Inflammatory macrophage treated with lipopolysaccharide for 4 hours (primary cell): Measurements from ENCODE around the gene ANKRD40.
"Not testable (repeated sequence)": the region's sequence is repeated elsewhere in the genome, so short reads cannot be mapped to it uniquely, and the experiment has no call there.

Experiments
- DNase-seq: peaks from one replicate; pipeline ENCODE4 v3.0.0-alpha.2; 2020

Gene ANKRD40

DNA sequence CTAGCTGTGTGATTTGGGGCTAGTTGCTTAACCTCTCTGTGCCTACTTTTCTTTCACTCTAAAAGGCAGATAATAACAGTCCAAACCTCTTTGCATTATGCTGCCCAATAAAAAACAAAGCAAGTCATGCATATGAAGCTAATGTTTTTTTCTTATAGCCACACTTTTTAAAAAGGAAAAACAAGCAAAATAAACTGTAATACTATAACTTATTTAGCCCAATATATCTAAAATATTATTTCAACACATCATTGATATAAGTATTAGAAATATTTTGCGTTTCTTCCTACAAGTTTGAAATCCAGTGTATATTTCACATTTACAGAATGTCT lies 22.4 kb downstream of the ANKRD40 start:
- DNase-seq = no peak

DNA sequence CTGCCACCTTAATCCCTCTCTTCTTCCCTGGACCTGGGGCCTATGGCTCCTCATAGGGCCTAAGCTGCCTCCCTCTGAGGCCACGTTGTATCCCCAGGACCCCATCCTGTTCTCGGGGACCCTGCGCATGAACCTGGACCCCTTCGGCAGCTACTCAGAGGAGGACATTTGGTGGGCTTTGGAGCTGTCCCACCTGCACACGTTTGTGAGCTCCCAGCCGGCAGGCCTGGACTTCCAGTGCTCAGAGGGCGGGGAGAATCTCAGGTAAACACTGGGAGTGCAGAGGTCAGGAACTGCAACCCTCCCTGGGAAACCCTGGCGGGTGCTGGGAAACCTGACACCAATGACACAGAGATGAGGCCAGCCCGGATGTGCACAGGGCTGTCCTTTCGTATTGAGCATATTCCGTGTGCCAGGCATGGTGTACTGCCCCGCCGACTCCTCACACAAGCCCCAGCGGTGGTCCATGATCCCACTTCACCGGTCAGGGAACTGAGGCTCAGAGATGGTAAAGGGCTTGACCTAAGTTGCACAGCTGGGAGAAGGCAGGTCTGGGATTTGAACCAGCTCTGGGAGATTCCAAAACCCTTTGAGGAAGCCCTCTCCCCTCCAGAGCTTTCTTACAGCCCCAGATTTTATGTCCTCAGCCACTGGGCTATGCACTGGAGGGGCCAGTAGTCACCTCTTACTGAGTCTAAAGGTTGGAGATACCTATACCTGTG lies 22.9 kb downstream of the ANKRD40 start:
- no peak for DNase-seq

DNA sequence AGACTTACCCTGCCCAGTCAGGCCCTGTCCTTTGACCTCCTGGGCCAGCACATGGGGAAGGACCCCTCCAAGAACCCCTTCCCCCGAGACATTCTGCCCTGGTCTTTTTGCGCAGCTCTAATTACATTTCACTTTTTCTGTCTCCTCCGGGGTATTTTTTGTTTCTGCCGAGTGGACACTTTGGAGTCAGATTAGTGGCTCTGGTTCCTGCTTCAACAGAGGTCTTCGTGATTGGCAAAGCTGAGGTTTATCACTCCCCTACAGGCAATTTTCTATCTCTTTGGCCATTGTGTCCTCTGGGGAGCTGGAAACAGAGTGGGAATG lies 23.5 kb downstream of the ANKRD40 start:
- DNase-seq = no peak

DNA sequence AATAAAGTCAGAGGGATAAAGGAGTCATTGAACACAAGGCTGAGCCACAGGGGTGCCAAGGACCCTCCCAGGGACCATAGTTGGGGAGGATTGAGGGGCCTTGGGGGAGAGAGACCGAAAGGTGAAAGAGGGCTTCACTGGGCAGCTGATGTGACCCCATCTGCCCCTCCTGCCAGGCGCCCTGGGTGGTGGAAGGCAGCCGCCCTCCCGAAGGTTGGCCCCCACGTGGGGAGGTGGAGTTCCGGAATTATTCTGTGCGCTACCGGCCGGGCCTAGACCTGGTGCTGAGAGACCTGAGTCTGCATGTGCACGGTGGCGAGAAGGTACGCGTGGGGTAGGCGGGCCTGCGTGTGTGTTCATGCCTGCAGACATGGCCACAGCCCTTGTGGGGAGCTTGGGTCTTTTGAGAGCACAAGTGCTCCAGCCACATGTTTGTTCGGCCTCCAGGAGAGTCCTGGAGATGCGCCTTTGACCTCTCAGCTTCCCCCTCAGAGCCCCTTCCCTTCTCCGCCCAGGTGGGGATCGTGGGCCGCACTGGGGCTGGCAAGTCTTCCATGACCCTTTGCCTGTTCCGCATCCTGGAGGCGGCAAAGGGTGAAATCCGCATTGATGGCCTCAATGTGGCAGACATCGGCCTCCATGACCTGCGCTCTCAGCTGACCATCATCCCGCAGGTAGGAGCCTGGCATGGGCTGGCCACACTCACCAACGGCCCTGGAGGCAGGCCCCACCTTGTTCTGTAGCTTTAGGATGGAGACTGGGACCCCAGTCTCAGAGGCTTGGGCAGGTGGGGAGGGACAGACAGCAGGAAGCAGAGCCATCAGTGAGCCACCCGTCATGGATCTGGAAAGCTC lies 24.1 kb downstream of the ANKRD40 start:
- DNase-seq = no peak

DNA sequence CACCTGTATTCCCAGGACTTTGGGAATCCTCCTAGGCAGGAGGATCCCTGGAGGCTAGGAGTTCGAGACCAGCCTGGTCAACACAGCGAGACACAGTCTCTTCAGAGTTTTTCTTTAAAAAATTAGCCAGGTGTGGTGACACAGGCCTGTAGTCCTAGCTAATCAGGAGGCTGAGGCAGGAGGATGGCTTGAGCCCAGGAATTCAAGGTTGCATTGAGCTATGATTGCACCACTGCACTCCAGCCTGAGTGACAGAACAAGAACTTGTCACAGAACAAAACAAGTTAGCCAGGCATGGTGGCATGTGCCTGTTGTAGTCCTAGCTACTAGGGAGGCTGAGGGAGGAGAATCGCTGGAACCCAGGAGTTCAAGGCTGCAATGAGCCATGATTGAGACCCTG lies 24.8 kb downstream of the ANKRD40 start:
- no peak for DNase-seq

DNA sequence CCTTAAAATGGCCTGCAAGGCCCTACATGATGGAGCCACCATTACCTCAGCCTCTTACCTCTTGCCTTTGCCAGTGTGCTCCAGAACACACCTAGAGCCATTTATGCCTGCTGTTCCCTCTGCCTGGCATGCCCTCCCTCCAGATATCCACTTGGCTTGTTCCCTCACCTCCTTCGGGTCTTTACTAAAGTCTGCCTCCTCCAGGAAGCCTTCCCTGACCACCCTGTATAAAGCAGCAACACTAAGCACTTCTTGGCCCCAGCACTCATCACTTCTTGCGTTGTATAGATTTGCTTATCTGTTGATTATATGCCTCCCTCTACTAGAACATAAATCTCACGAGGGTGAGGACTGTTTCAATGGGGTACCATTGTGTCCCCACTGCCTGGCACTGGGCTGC lies 25.3 kb downstream of the ANKRD40 start:
- no peak for DNase-seq

DNA sequence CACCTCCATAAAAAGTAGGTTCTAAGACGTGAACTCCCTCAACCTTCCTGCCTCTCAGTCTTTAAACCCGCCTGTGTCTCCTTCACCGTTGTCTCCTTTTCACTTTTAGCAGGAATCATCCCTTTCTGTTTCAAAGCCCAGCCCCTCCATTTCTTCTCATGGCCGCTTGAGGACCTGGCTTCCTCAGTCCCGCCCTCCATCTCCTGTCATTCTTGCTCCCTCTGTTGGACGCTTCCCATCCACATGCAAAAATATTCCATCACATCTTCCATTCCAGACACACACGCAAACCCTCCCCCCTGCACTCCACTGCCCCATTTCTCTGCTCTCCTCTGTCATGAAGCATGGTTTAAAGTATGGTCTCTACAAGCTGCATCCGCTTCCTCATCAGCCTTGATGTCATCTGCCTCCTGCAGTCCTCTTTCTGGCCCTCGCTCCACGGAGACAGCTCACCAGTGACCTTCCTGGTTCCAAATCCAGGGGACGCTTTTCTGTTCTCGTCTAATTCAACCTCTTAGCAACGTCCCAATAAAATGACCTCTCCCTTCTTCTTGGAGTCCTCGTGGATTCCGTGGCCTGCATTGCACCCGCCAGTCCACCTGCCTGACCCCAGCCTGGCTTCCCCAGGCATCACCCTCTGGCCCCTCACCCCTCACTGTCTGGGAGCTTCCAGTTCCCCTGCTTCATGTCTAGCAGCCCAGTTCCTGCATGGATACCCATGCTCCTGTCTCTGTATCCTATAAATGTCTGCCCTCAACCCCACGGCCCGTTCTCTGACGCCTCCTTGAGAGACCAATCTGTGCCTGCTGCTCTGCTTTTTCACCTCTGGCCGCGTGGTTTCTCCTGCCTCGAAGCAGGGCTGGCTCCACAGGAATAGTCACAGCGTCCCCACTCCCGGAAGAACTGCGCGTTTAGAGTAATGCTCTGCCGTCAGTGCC lies 26.2 kb downstream of the ANKRD40 start:
- peak; percentile 70 for DNase-seq

DNA sequence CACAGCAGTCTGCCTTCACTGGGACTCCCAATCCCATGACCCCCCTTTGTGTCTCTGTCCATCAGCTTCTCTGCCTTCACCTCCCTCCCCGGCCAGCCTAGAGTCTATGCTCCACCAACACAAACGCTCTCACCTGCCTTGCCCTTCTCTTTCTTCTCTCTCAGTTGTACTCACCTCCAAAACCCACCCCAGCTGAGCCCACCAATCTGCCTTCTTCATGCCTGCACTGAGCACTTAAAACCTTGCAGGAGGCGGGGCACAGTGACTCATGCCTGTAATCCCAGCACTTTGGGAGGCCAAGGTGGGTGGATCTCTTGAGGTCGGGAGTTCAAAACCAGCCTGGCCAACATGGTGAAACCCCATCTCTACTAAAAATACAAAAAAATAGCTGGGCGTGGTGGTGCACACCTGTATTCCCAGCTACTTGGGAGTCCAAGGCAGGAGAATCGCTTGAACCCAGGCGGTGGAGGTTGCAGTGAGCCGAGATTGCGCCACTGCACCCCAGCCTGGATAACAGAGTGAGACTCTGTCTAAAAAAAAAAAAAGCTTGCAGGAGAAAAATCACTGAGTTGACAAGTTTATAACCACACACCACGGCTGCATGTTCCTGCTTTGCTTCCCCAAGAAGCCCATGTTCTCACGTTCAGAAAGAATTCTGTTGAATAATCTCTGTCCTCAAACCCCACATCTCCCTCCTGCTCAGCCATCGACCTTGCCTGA lies 27.0 kb downstream of the ANKRD40 start:
- DNase-seq = not testable (repeated sequence)

DNA sequence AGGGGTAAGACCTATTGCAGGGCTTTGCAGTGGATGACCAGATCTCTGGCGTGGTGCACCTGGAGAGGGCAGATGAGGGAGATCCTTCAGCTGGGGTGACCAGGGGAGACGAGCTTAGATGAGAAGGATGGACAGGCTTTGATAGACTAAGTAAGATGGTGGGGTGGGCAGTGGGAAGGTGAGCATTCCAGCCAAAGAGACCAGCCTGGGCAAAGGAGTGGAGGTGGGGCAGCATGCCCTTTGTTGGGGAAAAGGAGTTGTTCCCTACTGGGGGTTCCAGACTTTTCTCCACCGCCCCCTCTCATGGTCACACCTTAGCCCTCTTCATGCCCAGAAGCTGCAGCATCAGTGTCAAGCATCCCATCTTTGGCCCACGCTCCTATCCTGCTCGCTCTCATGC lies 27.6 kb downstream of the ANKRD40 start:
- no peak for DNase-seq

DNA sequence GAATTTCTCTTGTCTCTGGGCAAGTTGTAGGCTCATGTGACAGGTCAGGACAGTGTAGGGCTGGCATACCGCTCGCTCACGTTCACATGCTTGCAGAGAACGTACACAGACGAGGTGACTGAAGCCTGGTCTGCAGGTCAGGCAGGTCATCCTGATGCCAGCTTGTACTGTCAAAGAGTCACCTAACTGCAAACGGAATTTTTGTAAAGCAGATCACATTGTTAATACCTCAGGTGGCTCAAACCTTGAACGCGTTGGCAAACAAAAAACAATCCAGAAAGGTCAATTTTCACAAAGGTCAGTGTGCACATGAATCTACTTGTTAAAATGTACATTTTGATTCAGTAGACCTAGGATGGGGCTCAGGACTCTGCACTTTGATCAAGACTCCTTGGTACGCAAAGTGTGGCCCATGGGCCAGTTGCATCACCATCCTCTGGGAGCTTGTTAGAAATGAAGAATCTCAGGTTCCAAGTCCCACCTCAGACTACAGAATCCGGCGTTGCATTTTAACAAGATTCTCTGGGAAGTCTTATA lies 28.6 kb downstream of the ANKRD40 start:
- DNase-seq = no peak

DNA sequence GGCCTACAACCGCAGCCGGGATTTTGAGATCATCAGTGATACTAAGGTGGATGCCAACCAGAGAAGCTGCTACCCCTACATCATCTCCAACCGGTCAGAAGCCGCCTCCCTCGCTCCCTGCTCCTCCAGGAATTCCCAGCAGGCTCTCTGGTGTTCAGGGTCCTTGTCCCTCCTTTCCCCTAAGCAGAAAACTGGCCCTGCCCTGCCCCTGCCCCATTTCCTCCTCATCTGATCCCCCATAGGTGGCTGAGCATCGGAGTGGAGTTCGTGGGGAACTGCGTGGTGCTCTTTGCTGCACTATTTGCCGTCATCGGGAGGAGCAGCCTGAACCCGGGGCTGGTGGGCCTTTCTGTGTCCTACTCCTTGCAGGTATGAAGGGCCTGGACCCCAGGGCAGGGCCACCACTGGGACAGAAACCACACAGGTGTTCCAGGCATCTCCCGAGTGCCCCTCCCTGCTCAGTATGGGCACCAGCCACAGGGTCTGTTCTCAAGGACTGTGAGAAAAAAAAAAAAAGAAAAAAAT lies 29.8 kb downstream of the ANKRD40 start:
- DNase-seq = no peak

DNA sequence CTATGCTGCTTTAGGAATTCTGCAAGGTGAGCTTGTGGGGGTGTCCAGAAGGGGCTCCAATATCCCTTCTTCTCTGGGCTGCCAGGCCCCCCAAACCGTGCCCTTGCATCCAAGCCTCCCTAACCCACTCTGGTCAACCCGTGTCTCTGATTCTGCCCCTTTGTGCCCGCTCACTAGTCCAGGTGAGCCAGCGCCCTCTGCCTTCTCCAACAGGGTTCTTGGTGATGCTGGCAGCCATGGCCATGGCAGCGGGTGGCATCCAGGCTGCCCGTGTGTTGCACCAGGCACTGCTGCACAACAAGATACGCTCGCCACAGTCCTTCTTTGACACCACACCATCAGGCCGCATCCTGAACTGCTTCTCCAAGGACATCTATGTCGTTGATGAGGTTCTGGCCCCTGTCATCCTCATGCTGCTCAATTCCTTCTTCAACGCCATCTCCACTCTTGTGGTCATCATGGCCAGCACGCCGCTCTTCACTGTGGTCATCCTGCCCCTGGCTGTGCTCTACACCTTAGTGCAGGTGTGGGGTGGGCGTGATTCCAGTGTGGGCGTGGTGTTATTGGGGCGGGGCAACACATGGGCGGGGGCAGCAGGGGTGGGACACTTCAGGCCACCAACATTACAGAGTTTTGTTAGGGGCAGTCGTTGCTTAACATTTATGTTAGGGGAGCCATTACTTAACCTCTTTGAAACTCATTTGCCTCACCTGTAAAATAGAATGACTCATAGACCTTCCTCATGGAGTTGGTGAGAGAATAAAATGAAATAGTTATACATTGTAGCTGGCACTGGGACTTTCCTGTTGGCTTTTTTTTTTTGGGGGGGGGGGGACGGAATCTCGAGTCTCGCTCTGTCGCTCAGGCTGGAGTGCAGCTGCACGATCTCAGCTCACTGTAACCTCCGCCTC lies 31.4 kb downstream of the ANKRD40 start:
- DNase-seq = no peak

DNA sequence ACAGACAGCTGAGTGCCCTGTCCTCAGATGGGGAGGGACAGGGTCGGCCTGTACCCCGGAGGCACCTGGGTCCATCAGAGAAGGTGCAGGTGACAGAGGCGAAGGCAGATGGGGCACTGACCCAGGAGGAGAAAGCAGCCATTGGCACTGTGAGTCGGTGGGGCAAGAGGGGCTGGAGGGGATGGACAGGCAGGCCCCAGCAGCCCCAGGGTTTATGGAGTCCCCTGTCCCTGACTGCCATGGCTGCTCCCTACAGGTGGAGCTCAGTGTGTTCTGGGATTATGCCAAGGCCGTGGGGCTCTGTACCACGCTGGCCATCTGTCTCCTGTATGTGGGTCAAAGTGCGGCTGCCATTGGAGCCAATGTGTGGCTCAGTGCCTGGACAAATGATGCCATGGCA lies 32.1 kb downstream of the ANKRD40 start:
- DNase-seq = no peak

DNA sequence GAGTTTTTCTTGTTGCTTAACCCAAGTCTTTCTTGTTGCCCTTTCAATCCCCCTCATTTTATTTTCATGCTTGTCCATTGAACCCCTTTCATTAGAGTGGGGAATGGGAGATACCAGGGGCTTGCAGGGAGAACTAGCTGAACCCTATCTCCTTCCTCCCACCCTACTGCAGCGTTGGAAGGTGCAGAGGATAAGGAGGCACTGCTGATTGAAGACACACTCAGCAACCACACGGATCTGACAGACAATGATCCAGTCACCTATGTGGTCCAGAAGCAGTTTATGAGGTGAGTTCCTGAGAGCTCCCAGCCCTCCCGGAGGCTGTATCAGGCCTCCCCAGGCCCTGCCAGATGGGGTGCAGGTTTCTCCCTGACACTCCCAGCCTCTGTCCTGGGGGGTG lies 32.5 kb downstream of the ANKRD40 start:
- DNase-seq = no peak

DNA sequence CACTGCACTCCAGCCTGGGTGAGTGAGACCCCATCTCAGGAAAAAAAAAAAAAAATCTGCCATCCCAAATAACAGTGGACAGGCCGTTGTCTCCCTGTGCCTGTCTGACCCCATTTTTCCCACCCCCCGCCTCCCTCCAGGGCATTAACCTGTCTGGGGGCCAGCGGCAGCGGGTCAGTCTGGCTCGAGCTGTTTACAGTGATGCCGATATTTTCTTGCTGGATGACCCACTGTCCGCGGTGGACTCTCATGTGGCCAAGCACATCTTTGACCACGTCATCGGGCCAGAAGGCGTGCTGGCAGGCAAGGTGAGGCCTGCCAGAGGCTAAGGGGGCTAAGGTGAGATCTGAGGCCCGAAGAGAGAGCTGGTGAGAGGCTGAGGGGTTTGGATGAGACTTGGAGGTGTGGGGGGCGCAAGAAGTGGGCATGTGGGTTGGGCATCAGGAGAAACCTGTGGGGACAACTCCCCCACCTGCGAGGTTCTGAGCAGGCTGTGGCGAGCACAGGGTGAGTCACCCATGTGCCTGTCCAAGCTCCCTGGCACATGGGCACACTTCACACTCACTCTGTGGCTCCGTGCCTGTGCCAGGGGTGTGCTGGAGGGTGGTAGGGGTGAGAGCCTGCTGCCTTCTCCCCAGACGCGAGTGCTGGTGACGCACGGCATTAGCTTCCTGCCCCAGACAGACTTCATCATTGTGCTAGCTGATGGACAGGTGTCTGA lies 34.7 kb downstream of the ANKRD40 start:
- DNase-seq = no peak

DNA sequence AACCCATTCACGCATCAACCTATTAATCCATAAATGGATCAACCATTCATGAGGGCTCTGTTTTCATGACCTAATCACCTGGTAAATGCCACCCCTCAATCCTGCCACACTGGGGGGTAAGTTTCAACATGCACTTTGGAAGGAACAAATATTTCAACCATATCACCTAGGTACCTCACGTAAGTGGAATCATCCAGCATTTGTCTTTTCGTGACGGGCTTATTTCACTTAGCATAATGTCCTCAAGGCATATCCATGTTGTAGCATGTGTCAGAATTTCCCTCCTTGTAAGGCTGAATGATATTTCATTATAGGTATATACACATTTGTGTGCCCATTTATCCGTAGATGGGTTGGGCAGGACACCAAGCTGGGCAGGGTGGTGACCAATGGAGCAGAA lies 35.6 kb downstream of the ANKRD40 start:
- no peak for DNase-seq

DNA sequence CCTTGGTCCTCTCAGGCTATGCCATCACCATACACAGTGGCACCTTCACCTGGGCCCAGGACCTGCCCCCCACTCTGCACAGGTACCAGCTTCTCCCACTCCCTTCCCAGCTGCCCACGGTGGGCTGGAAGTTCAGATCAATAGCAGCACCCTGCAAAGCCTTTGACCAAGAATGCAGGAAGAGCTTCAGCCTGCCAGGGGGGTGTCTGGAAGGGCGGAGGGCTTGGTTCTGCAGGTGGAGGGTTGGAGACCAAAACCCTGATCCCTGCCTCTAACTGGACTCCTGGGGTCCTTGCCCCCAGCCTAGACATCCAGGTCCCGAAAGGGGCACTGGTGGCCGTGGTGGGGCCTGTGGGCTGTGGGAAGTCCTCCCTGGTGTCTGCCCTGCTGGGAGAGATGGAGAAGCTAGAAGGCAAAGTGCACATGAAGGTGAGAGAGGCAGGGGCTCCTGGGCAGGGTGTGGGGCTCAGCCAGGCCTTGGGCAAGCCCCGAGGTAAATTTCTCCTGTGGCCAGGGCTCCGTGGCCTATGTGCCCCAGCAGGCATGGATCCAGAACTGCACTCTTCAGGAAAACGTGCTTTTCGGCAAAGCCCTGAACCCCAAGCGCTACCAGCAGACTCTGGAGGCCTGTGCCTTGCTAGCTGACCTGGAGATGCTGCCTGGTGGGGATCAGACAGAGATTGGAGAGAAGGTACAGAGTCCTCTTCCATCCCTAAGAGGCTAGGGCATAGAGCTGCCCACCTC lies 38.7 kb downstream of the ANKRD40 start:
- no peak for DNase-seq

DNA sequence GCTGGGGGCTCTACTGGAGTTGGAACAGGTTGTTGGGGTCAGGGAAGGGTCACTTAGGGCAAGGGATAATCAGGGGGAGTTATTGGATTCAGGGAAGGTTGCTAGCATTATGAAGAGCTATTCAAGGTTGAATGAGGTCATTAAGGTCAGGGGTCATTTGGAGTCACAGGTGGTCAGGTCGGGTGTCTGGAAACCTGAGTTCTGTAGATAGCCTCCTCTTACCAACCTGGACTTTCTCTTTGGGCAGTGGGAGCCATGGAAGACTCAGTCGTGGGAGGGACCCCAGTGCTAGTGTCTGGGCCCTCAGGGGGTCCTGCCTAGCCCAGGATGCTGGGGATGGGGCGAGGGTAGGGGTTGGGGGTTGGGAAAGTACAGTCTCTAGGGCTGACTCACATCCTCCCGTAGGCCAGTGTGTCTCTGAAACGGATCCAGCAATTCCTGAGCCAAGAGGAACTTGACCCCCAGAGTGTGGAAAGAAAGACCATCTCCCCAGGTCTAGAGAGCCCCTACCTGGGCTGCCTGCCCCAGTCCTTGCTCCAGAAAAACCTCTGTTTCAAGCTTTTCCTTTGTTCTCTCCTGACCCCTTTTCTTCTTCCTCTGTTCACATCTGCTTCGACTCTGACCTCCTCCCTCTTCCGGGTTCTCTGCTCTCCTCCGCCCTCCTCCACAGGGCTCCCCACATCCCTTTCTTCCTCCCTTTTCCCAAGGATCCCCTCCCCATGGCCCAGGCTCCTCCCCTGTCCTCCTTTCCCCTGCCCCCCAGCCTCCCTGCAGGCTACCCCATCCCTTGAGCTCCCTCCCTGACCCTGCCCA lies 39.5 kb downstream of the ANKRD40 start:
- no peak for DNase-seq
